ENCODE results near the gene ADCY2. TPM values are rescaled to one million over a fixed set of nuclear protein-coding genes. Genes with fewer than 3 reads are reported as not detected.

Gene ADCY2
- total and polyA plus RNA-seq, 9 of the 15 experiments (the other 6 are each of a cell fraction or from before 2014, with no cell fraction given): 0.01 to 0.15 (median 0.03) TPM; not detected in 5

DNA sequence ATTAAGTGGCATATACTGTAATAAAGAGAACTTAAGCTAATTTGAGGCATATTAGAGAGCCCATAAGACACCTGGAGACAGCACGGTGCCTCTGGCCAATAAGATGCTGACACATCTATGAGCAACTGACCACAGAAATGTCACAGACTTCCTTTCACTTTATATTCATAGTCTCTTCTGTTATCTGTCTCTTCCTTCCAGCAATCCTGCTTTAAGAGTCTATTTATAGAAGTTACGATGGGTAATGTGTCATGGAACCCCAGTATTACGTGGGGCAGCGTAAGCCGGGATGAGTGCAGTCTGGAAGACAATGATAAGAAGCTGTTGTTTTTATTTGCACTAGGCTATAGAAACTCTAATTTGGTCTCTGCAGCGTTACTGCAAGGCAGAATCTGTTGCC lies 318.2 kb downstream of the ADCY2 start (continued):
- TF ChIP-seq NFE2 (IDR thresholded peaks at IDR 0.05; ENCODE audit: low read depth) (no peak), CREBBP (IDR thresholded peaks at IDR 0.05; ENCODE audit: low read depth, low read length) (no peak), BACH1 (tag; IDR thresholded peaks at IDR 0.05) (no peak), BMI1 (IDR thresholded peaks at IDR 0.05; ENCODE audit: low read length) (no peak), CEBPG (CRISPR knock-in tag; IDR thresholded peaks at IDR 0.05) (no peak), CEBPG (tag; conservative IDR thresholded peaks at IDR 0.05 in 1 of 2, IDR thresholded peaks at IDR 0.05 in 1 of 2) (0 out of 4 replicates have a peak, but pooled peaks of 1 of the 2 experiments have one; percentile 14), RAD21 (CRISPR knock-in tag; conservative IDR thresholded peaks at IDR 0.05 in 1 of 2, IDR thresholded peaks at IDR 0.05 in 1 of 2) (no peak), DMBX1 (CRISPR knock-in tag; IDR thresholded peaks at IDR 0.05; ENCODE audit: borderline replicate concordance) (no peak), RFX7 (CRISPR knock-in tag; IDR thresholded peaks at IDR 0.05) (no peak), NCOR1 (IDR thresholded peaks at IDR 0.05) (peak; percentile 79), HMG20B (CRISPR knock-in tag; IDR thresholded peaks at IDR 0.05) (no peak), SUPT5H (IDR thresholded peaks at IDR 0.05) (no peak), CXXC5 (CRISPR knock-in tag; IDR thresholded peaks at IDR 0.05) (peak; percentile 75), HEY1 (CRISPR knock-in tag; IDR thresholded peaks at IDR 0.05; ENCODE audit: borderline replicate concordance) (no peak), ZNF644 (tag; IDR thresholded peaks at IDR 0.05; ENCODE audit: low read depth) (no peak), ZNF274 (IDR thresholded peaks at IDR 0.05; ENCODE audit: borderline replicate concordance, low read depth, low read length) (no peak)
- TF ChIP-seq, protein P1, sequence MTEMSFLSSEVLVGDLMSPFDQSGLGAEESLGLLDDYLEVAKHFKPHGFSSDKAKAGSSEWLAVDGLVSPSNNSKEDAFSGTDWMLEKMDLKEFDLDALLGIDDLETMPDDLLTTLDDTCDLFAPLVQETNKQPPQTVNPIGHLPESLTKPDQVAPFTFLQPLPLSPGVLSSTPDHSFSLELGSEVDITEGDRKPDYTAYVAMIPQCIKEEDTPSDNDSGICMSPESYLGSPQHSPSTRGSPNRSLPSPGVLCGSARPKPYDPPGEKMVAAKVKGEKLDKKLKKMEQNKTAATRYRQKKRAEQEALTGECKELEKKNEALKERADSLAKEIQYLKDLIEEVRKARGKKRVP (CRISPR knock-in tag; IDR thresholded peaks at IDR 0.05): peak; percentile 62
- TF ChIP-seq, protein P2, sequence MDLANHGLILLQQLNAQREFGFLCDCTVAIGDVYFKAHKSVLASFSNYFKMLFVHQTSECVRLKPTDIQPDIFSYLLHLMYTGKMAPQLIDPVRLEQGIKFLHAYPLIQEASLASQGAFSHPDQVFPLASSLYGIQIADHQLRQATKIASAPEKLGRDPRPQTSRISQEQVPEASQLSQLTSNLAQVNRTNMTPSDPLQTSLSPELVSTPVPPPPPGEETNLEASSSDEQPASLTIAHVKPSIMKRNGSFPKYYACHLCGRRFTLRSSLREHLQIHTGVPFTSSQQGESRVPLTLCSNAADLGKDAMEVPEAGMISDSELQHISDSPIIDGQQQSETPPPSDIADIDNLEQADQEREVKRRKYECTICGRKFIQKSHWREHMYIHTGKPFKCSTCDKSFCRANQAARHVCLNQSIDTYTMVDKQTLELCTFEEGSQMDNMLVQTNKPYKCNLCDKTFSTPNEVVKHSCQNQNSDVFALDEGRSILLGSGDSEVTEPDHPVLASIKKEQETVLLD (IDR thresholded peaks at IDR 0.05): no peak
- TF ChIP-seq, protein P3, sequence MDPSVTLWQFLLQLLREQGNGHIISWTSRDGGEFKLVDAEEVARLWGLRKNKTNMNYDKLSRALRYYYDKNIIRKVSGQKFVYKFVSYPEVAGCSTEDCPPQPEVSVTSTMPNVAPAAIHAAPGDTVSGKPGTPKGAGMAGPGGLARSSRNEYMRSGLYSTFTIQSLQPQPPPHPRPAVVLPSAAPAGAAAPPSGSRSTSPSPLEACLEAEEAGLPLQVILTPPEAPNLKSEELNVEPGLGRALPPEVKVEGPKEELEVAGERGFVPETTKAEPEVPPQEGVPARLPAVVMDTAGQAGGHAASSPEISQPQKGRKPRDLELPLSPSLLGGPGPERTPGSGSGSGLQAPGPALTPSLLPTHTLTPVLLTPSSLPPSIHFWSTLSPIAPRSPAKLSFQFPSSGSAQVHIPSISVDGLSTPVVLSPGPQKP (CRISPR knock-in tag; IDR thresholded peaks at IDR 0.05): no peak
- TF ChIP-seq, protein P4, sequence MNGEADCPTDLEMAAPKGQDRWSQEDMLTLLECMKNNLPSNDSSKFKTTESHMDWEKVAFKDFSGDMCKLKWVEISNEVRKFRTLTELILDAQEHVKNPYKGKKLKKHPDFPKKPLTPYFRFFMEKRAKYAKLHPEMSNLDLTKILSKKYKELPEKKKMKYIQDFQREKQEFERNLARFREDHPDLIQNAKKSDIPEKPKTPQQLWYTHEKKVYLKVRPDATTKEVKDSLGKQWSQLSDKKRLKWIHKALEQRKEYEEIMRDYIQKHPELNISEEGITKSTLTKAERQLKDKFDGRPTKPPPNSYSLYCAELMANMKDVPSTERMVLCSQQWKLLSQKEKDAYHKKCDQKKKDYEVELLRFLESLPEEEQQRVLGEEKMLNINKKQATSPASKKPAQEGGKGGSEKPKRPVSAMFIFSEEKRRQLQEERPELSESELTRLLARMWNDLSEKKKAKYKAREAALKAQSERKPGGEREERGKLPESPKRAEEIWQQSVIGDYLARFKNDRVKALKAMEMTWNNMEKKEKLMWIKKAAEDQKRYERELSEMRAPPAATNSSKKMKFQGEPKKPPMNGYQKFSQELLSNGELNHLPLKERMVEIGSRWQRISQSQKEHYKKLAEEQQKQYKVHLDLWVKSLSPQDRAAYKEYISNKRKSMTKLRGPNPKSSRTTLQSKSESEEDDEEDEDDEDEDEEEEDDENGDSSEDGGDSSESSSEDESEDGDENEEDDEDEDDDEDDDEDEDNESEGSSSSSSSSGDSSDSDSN (IDR thresholded peaks at IDR 0.05; ENCODE audit: borderline replicate concordance in 1 of 2, low read depth in 2 of 2, low read length in 2 of 2): no peak
- TF ChIP-seq, protein P5, sequence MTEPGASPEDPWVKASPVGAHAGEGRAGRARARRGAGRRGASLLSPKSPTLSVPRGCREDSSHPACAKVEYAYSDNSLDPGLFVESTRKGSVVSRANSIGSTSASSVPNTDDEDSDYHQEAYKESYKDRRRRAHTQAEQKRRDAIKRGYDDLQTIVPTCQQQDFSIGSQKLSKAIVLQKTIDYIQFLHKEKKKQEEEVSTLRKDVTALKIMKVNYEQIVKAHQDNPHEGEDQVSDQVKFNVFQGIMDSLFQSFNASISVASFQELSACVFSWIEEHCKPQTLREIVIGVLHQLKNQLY (CRISPR knock-in tag; conservative IDR thresholded peaks at IDR 0.05): no peak

All from K562 (cell line).